Psoas muscle (tissue), 8 donors: ENCODE data around the gene SLC15A1. TPM values are rescaled to one million over a fixed set of nuclear protein-coding genes. Genes with fewer than 3 reads are reported as not detected.

Experiments
- ATAC-seq, 4 donors: fragments of 200-7000 bp; cut with Tn5 transposase; one replicate each; pipeline ENCODE4 v1.9.1; 2020; ENCODE audit warnings: moderate library complexity in 3 of 4, mild to moderate bottlenecking in 2 of 4
- DNase-seq, 2 donors: peaks; one replicate each; pipeline ENCODE4 v3.0.0-alpha.2; 2020
- H3K27ac ChIP-seq: fragments of 200-600 bp; one replicate; pipeline ENCODE4 v1.8.0; 2022
- H3K27me3 ChIP-seq, 3 donors: fragments of 200-600 bp in 1 of 3; one replicate each; pipeline versions ENCODE4 v1.6.1 to v1.8.0; 2013 to 2022; ENCODE audit warnings: low read length in 2 of 3, mild to moderate bottlenecking in 2 of 3, moderate library complexity in 1 of 3; ENCODE audit not compliant: insufficient read depth in 3 of 3
- H3K36me3 ChIP-seq, 2 donors: fragments of 200-600 bp in 1 of 2; one replicate each; pipeline versions ENCODE4 v1.6.1 to v1.8.0; 2013 to 2022; ENCODE audit warnings: low read depth in 1 of 2, mild to moderate bottlenecking in 1 of 2, moderate library complexity in 1 of 2; ENCODE audit not compliant: insufficient read depth in 1 of 2
- H3K4me1 ChIP-seq: fragments of 200-600 bp; one replicate; pipeline ENCODE4 v1.8.0; 2022
- H3K4me3 ChIP-seq: fragments of 200-600 bp; one replicate; pipeline ENCODE4 v1.8.0; 2022; ENCODE audit warnings: mild to moderate bottlenecking
- H3K9me3 ChIP-seq: fragments of 200-600 bp; one replicate; pipeline ENCODE4 v1.8.0; 2022
- WGBS, 3 donors: extraction: QIAGEN DNeasy Blood & Tissue Kit; methylation state at CpG; one replicate each; pipeline versions ENCODE4 v1.1.6 to v1.1.7; 2013; 5-methylcytosine and 5-hydroxymethylcytosine counted together
- intact Hi-C, 2 donors: fragments of 100-400 bp; cut with DNase I; formaldehyde crosslinking; loops; one replicate each; pipeline versions ENCODE4 v1.11.0 to v1.14.2; 2022
- polyA plus RNA-seq, 3 donors: library from polyadenylated mRNA; stranded (reverse); fragments of 200-250 nt; gene quantifications; one replicate each; pipeline ENCODE4 v1.2.3, GENCODE V29; 2013
- total RNA-seq, 4 donors: library from RNA; stranded (reverse); fragmentation: NEBNext Ultra II Directional in 2 of 4; extraction: Animal tissue kit (Norgen Biotek cat#: 25700) in 2 of 4; gene quantifications; one replicate each; pipeline versions ENCODE4 v1.2.1 to v1.2.4, GENCODE V29; 2021 to 2023
- TF ChIP-seq, protein P1 (sequence below): fragments of 200-600 bp; IDR thresholded peaks from one replicate; pipeline ENCODE4 v1.8.0; 2022; ENCODE audit warnings: antibody characterized with exemption
- donor health status: healthy with polysubstance abuse.
- donor health status: DM: no; HTN: no; CAD: no; lungs with moderate emphysema.
- donor health status: Bipolar disorder and iron deficiency.
- donor health status: healthy.
- donor health status: DM: yes; HTN: yes; CAD: no.
- donor health status: DM: no; HTN: no; CAD: no.
- donor health status: DM: no; HTN: no; CAD: no.
- donor health status: DM: yes; HTN: yes; CAD: no.

Gene SLC15A1
- total and polyA plus RNA-seq, 7 donors = 0.03 to 0.19 (median 0.08) TPM; not detected in 4

DNA sequence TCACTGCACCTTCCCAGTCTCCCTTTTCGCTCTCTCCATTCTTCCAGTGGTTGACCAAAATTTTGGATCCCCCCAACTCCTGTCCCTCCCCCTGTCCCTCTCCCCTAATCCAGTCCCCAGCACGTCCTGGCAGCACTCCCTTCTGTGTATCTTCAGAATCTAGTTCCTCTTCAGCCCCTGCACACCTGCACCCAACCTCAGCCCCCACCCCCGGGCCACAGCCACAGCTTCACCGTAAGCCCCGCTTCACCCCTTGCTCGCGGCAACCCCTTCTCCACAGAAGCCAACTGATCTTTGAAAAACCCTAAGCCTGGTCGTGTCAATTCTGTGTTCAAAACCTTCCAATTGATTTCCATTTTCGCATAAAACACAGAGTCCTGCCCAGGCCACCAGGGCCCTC is 35.5 kb upstream of the SLC15A1 start:
- 81 to 87% (median 85%) methylated on average over 9 of the region's 9 CpGs for WGBS, 3 donors
- H3K4me1 ChIP-seq = no peaks in the 10 kb centered on the region
- no peaks in the 10 kb centered on the region for H3K27me3 ChIP-seq
- no peaks in the 10 kb centered on the region for H3K36me3 ChIP-seq
- no peak for ATAC-seq
- no peaks in the 10 kb centered on the region for H3K9me3 ChIP-seq
- TF ChIP-seq, protein P1, sequence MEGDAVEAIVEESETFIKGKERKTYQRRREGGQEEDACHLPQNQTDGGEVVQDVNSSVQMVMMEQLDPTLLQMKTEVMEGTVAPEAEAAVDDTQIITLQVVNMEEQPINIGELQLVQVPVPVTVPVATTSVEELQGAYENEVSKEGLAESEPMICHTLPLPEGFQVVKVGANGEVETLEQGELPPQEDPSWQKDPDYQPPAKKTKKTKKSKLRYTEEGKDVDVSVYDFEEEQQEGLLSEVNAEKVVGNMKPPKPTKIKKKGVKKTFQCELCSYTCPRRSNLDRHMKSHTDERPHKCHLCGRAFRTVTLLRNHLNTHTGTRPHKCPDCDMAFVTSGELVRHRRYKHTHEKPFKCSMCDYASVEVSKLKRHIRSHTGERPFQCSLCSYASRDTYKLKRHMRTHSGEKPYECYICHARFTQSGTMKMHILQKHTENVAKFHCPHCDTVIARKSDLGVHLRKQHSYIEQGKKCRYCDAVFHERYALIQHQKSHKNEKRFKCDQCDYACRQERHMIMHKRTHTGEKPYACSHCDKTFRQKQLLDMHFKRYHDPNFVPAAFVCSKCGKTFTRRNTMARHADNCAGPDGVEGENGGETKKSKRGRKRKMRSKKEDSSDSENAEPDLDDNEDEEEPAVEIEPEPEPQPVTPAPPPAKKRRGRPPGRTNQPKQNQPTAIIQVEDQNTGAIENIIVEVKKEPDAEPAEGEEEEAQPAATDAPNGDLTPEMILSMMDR = no peak
- DNase-seq = no peak
- H3K27ac ChIP-seq = no peak overlapping the region
- intact Hi-C loops = no loop called here
- no peak overlapping the region for H3K4me3 ChIP-seq

DNA sequence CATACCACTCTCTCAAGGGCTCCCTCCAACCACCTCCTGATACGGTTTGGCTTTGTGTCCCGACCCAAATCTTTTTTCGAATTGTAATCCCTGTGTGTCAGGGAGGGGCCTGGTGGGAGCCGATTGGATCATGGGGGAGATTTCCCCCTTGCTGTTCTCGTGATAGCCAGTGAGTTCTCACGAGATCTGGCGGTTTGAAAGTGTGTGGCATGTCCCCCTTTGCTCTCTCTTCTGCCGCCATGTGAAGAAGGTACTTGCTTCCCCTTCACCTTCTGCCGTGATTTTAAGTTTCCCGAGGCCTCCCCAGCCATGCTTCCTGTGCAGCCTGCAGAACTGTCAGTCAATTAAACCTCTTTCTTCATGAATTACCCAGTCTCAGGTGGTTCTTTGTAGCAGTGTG is 34.7 kb upstream of the SLC15A1 start:
- H3K9me3 ChIP-seq = no peaks in the 10 kb centered on the region
- ATAC-seq = no peak
- no peak overlapping the region for H3K27ac ChIP-seq
- intact Hi-C loops = no loop called here
- H3K4me1 ChIP-seq = no peaks in the 10 kb centered on the region
- TF ChIP-seq, protein P1 = no peak
- H3K4me3 ChIP-seq = no peak overlapping the region
- DNase-seq = no peak
- no peaks in the 10 kb centered on the region for H3K27me3 ChIP-seq
- 69 to 74% (median 73%) methylated on average over 10 of the region's 10 CpGs for WGBS, 3 donors
- H3K36me3 ChIP-seq = no peaks in the 10 kb centered on the region

DNA sequence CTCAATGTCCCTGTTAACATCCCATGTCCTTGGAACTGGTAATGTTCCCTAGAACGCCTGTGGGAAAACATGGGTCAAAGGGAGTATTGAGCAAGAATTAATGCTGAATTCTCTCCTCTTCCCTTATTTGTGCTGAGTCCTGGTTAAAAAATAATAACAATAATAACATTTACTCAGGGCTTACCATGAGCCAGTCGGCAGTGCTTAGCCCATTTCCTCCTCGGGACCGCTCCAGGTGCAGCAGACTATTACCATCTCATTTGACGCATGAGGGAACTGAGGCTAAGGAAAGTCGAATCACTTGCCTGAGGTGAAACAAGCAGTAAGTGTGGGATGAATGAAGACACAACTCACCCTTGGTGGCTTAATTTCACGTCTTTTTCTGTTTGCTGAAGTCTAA is 33.6 kb upstream of the SLC15A1 start:
- H3K4me3 ChIP-seq = no peak overlapping the region
- H3K9me3 ChIP-seq = no peaks in the 10 kb centered on the region
- intact Hi-C loops = no loop called here
- 67 to 76% (median 69%) methylated on average over 7 of the region's 7 CpGs for WGBS, 3 donors
- ATAC-seq (no peak), DNase-seq (no peak)
- peaks cover 0 to 3% (median 3%) of the 10 kb centered on the region in 3 donors for H3K27me3 ChIP-seq
- H3K27ac ChIP-seq = no peak overlapping the region
- H3K36me3 ChIP-seq = no peaks in the 10 kb centered on the region
- TF ChIP-seq, protein P1 = no peak
- no peaks in the 10 kb centered on the region for H3K4me1 ChIP-seq

DNA sequence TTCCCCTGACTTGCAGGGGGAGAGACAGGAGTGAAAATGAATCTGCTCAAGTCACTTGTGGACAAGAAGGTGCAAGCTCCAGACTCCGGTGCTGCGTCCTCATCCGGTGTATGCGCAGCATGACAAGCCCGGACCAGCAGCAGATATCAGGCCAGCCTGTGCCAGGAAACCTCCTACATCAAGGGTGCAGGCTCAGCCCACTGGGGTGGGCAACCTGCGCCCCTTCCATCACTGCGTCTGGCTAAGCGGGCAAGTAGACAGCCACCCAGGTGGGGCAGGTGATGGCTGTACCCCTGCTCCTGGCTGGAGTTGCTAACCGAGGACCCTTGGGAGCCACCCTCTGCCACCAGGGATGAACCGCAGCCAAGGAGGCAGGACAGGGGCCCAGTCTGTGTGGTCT is 32.9 kb upstream of the SLC15A1 start:
- ATAC-seq = no peak

DNA sequence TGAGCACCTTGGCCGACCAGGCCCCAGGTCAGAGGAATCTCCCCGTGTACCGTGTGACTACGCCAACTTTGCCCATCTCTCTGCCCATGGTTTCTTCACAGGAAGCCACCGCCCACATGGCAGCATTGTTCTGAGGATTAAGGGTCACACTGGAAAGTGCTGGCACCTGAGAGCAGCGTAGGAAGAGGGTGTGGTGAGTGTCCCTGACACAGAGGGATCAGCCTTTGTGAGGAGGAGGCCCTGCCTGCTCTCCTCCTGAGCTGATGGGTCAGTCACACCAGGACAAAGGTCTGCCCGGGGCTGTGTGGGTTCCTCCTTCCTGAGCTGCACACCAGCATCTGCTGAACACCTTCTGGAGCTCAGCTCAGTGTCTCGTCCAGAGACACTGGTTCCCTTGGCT is 32.2 kb upstream of the SLC15A1 start:
- no peak for ATAC-seq
- Histone ChIP-seq H3K27ac (no peak overlapping the region), H3K27me3 (peaks cover 0 to 5% (median 3%) of the 10 kb centered on the region in 3 donors), H3K4me3 (no peak overlapping the region), H3K9me3 (no peaks in the 10 kb centered on the region), H3K36me3 (no peaks in the 10 kb centered on the region), H3K4me1 (no peaks in the 10 kb centered on the region)
- intact Hi-C loops = no loop called here
- TF ChIP-seq, protein P1 = no peak
- WGBS, 3 donors = 81 to 84% (median 83%) methylated on average over 8 of the region's 8 CpGs
- DNase-seq = no peak

More for the DNA sequence above, 32.9 kb upstream of the SLC15A1 start:
- Histone ChIP-seq H3K27ac (no peak overlapping the region), H3K4me1 (no peaks in the 10 kb centered on the region), H3K36me3 (no peaks in the 10 kb centered on the region), H3K4me3 (no peak overlapping the region), H3K27me3 (peaks cover 0 to 5% (median 3%) of the 10 kb centered on the region in 3 donors), H3K9me3 (no peaks in the 10 kb centered on the region)
- no peak for DNase-seq
- intact Hi-C loops = no loop called here
- TF ChIP-seq, protein P1 = no peak
- 86 to 90% (median 88%) methylated on average over 10 of the region's 10 CpGs for WGBS, 3 donors
